ENCODE measurements around the gene NKX2-3.

Gene NKX2-3

DNA sequence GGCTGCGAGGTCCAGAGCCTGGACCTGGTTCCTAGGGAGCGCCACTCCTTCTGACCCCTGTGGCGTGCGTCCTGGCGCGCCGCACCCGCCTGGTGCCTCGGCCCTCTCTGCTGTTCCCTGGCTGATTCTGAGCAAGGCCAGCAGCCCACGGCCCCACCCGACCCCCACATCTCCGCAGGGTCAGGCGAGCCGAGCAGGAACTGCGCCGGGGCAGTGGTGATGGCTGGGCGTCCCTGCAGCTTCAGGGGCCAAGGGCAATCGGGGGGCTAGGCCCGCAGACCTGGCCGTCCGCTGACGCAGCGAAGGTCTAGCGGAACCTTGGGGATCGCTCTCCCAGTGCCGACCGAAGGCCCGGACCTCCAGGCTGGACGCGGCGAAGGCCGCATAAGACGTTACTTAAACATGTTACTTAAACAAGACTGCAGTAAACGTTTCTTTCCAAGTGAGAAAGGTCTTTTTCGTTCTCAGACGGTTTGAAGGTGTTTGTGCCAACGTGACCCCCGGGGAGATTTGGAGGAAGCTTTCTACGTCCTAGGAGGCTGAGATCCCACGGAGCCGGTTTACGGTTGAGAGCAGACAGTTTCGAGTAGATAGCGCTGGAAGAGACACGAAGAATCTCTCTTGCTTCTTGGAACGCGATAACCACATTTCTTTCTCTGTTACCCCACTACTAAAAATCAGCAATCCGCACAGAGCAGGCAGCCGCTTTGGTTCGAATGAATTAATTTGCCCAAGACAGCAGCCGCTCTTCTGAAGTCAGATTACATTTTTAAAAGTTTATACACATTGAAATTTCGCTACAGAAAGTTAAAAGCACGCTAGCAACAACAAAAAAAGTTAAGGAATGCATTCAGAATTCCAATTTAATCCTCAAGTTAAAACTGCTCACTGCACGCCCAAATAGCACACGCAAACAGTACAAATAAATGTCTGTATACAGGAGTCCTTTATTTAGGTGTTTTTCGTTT lies 4.9 kb upstream of the NKX2-3 start:
- no peak for DNase-seq

GRCh38 chr10:99528494-99529441 lies 4.0 kb upstream of the NKX2-3 start:
- DNase-seq, result no peak

DNA sequence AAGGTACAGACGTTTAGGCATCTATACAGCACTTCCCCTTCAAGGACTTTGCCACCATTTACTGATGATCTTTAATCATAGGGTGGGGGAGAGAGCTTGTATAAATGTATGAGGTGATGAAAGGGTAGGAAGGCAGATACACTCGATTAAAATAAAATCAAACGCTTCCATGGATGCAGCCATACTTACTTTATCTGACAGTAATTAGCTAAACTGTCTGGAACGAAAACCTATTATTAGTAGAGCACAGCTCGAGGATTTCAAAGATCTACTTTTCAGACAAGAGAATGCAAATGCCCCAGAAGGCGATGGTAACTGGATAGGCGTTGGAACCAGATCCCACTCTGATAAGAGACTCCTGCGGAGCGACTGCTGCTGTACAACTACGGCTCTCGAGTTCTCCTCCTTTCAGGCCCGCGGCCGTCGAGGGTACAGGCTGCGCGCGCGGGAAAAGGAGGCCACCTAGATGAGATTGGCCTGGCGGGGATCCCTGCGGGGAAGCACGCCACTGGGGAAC lies 3.1 kb upstream of the NKX2-3 start:
- no peak for DNase-seq

- DNase-seq, result no peak
Measured at GRCh38 chr10:99530108-99531025, 2.4 kb upstream of the NKX2-3 start.

DNA sequence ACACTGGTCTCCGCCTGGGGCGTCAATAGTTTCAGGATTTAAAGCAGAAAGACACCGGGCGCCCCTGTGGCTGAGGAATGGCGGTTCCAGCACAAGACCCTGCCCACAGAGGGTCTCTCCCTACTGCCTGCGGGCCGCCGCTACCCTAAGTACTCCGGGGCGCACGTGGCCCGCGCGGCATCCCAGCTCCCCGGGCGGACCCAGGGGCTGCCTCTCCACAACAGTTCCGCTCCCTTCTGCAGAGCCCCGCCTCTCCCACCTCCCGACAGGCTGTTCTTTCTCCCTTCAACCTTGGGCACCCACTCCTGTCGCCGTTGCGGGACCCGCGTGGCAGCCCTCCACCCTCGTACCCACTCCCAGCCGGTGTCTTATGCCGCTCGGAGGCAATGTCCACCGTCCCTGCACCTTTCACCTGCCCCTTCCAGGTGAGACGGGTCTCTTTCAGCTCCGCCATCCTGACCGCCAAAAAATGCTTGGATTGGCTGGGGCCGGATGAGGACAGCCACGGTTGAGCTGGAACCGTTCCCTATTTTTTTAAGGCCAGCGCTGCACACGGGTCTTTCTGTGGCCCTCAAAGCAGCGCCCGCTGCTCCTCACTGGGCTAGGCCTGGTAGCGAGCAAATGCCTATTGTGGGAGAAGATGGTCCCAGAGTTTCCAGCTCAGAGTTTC lies 1.6 kb upstream of the NKX2-3 start:
- no peak for DNase-seq

GRCh38 chr10:99531696-99532593 lies 797 bp upstream of the NKX2-3 start:
- no peak for DNase-seq

DNA sequence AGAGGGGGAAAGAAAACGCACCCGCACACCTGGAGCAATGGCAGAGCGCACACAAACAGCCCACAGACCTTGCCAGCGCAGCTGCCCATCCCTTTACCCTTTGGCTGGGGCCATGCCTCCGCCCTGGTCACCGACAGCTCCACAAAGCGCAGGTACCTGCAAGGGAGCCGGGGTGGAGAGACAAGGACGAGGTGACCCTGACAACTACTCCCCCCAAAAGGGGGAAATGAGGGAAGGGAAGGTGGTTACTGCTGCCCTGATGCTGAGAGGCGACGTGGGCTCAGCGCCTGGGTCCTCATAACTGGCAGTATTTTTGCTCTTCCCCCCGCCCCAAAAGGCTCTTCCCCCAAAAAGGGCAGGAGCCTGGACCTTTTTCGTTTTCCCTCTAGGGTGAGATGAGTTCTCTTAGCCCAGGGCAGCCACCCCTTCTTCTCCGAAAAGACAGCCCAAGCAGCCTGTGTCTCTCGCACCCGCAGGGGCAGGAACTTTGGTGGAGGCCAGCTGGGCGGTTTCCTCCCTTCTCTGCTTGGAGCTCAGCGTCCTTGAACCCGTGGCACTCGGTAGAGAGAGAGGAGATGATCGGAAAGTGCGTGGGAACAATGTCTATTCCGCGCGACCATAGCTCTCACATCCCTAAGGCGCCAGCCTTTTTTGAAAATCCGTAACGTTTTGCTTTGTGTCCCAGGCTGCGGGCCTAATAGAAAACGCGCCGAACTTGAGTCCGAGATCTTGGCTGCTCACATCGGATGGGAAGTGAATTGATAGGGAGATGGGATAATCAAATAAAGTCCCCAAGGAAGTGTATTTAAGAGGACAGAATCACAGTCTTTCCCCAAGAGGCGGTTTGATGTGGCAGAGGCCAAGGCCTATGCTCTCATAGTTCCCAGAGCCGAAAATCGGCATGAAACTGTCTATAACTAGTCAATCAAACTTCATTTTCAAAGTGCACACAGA lies 1.0 kb downstream of the NKX2-3 start:
- no peak for DNase-seq

- DNase-seq, result no peak
Measured at GRCh38 chr10:99534450-99534938, 1.8 kb downstream of the NKX2-3 start.

GRCh38 chr10:99534939-99535763 lies 2.4 kb downstream of the NKX2-3 start:
- DNase-seq, result peak; percentile 22

DNA sequence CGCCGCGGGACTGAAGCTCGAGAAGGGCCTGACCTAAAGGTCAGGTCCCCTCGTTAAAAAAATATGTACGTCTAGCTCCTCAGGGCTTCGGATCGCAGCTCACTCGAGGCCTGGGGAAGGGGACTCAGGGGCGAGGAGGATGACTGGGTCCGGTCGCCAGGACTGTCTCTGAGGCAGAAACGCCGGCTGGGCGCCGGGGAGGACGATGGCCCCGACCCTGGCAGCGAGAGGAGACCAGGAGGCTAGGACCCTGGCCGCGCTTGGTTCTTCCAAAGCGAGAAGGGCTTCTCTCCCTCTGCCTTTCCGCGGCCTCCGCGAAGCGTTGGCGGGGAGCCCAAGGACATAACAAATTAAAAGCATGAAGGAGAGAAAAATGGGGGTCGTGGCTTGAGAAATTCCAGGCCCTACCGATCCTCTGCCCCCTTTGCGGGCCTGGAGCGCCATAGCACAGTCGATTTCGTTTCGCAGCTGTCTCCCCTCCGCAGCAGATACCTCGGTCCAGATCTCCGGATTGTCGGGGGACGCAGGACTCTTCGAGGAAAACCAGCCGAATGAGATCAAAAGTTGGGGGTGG lies 3.1 kb downstream of the NKX2-3 start:
- DNase-seq, result no peak

- no peak for DNase-seq
Measured at GRCh38 chr10:99536338-99537085, 3.8 kb downstream of the NKX2-3 start.

DNA sequence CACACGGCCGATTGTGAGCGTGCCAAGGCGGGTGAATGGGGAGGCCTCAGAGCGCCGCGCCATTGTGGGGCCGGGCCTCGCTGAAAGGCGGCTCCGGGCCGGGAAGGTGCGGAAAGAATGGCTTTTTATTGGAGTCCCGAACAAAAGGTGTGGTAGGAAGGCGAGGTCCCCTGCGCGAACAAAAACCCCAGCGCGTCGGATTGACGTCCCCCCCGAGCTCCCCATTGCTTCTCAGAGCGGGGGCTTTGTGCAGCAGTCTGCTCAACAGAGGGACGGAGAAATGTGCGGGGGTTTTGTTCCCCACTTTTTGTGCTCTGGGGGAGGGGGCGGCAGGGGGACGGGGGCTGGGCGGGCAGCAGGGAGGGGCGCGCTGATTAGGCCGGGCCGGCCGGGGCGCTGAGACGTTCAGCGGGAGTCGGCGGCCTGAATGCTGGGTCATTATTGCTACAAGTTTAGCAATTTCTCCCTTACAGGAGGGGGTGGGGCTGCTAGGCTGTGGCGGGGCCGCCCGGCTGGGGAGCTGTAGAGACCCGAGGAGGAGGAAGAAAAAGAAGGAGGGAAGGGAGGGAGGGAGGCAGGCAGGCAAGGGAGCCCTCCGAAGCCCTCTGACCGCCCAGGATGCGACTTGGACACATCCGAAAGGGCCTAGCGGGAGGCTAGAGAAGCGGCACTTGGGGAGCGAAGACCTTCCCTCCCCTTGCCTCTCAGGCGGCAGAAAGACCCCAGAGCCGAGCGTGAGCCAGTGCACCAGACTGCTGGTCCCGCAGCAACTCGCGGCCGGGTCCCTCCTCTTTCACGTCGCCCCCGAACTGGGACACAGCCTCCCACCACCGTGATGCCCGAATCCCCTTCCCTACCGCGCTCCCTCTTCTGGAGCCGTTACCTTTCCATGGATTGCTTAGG lies 4.6 kb downstream of the NKX2-3 start:
- no peak for DNase-seq

DNA sequence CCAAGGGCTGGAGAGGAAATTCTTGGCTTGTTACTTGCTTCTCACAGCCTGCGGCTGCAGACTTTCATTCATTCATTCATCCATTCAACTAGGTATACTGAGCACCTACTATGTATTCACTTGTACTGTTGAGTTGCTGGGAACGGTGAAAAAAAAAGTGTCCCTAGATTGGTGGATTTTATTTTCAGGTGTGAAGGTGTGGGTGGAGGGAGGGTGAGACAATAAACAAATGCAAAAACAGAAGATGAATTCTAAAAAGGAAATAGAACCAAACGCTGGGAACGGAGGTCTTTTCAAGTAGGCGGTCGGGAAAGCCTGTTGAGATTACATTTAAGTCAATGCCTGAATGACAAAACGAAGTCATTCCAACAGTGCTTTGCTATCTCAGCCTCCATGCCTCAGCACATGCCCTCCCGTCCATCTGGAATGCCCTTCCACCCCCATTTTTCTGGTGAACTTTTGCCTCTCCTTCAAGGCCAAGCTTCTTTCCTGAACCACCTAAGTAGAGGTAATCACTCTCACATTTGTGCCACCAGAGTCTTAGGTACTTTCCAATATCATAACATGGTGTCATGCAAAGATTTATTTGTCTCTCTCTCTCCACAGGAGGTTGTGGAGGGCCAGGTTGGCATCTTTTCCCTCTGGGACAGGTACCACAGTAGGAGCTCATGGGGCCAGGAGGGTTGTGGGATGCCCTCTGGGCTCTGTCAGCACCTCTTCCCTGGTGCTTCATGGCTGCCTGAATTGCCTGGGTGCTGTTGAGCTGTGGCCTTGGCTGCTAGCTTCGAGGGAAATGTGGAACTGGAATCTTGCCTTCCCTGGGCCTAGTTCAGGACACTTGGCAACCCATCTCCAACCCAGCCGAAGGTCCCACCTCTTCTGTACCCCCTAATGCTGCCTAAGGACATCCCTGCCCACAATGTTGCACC lies 5.5 kb downstream of the NKX2-3 start:
- no peak for DNase-seq

DNA sequence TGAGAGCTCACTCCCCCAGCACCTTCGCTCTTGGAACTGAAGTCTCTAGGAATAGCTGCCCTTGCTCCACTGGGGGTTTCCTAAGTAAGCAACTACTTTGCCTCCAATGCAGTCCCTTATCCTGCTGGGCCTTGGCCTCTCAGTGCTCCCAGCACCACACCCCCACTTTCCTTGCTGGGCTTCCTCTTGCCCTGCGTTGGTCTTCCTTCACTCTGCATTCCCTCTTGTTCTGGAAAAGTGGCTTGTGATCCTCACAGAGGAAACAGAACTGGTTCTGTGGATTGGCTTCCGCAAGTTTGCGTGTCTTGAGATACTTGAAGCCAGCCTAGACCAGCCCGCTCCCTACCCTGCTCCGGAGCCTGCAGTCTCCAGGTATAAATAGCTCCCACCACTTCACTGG lies 6.4 kb downstream of the NKX2-3 start:
- no peak for DNase-seq

DNA sequence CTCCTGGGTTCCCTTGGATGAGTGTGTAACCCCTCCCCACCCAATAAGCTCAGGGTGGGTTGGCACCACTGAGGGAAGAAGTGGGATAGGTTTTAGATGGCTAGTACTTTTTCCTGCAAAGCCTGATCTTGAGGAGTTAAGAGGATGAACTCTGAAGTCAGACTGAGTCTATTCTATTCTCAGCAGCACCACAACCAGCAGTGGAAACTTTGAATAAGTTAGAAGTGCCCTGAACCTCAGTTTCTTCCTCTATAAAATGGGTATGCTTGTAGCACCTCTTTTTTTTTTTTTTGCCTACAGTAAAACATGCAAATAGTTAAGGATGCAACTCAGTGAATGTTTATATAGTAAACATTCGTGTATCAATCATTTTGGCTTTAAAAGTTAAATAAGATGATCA lies 7.1 kb downstream of the NKX2-3 start:
- no peak for DNase-seq

All from NCI-H510A (cell line).